ENCODE results near the gene GNAT1. TPM values are rescaled to one million over a fixed set of nuclear protein-coding genes. Genes with fewer than 3 reads are reported as not detected.
A peak's percentile ranks its signal among the peaks of the same experiment; 100 is the strongest.

GNAT1 gene
- total RNA-seq, 1 experiment from 2014 or later, result 0.13 TPM

GRCh38 chr3:50157827-50158529, 33.4 kb upstream of the GNAT1 start:
- Mint-ChIP-seq H3K9me3 (no peaks in the 10 kb centered on the region), H3K27ac (peak overlapping the region; percentile 65; the same call in 1 of the 2 replicates), H3K4me1 (peaks cover 49% of the 10 kb centered on the region), H3K36me3 (peaks cover 12% of the 10 kb centered on the region), H3K4me3 (peak overlapping the region; percentile 95; the same call in 1 of the 2 replicates), H3K27me3 (ENCODE audit: low read depth) (peaks cover 20% of the 10 kb centered on the region)
- ChIA-PET POLR2A (no interaction called here), CTCF (interaction anchor here (1.0 to 3.9 kb wide), 6 partner anchors 12 to 247 kb away, joined by 3 to 40 read pairs (median 4); no protein-coding TSS in a partner anchor)
- 0 out of 2 replicates have a peak, but pooled peaks have one; percentile 40 for TF ChIP-seq ZNF219 (CRISPR knock-in tag; IDR thresholded peaks at IDR 0.05; ENCODE audit: borderline replicate concordance)
- TF ChIP-seq PRDM15 (CRISPR knock-in tag; IDR thresholded peaks at IDR 0.05), result 0 out of 2 replicates have a peak, but pooled peaks have one; percentile 8
- no peak for TF ChIP-seq HMGXB4 (CRISPR knock-in tag; IDR thresholded peaks at IDR 0.05)
- ATAC-seq (no peak), DNase-seq (ENCODE audit: low spot score) (no peak)

GRCh38 chr3:50158530-50159146, 32.8 kb upstream of the GNAT1 start:
- ChIA-PET CTCF (interaction anchor here (1.0 to 3.9 kb wide), 5 partner anchors 13 to 248 kb away, joined by 3 to 40 read pairs (median 3); no protein-coding TSS in a partner anchor), POLR2A (no interaction called here)
- H3K27me3 Mint-ChIP-seq (ENCODE audit: low read depth), result peaks cover 13% of the 10 kb centered on the region
- H3K4me1 Mint-ChIP-seq, result peaks cover 43% of the 10 kb centered on the region
- DNase-seq (ENCODE audit: low spot score) (no peak), ATAC-seq (no peak)
- H3K9me3 Mint-ChIP-seq, result no peaks in the 10 kb centered on the region
- no peak overlapping the region for H3K4me3 Mint-ChIP-seq
- H3K36me3 Mint-ChIP-seq, result peaks cover 12% of the 10 kb centered on the region
- H3K27ac Mint-ChIP-seq, result peak overlapping the region; percentile 65
- TF ChIP-seq, protein P1, sequence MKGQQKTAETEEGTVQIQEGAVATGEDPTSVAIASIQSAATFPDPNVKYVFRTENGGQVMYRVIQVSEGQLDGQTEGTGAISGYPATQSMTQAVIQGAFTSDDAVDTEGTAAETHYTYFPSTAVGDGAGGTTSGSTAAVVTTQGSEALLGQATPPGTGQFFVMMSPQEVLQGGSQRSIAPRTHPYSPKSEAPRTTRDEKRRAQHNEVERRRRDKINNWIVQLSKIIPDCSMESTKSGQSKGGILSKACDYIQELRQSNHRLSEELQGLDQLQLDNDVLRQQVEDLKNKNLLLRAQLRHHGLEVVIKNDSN (CRISPR knock-in tag; IDR thresholded peaks at IDR 0.05), result no peak
- TF ChIP-seq GTF2I (CRISPR knock-in tag; conservative IDR thresholded peaks at IDR 0.05), result 0 out of 2 replicates have a peak, but pooled peaks have one; percentile 16

- Mint-ChIP-seq H3K27me3 (ENCODE audit: low read depth) (peaks cover 6% of the 10 kb centered on the region; the same call in 1 of the 2 replicates), H3K4me1 (peaks cover 54% of the 10 kb centered on the region), H3K9me3 (no peaks in the 10 kb centered on the region), H3K27ac (no peak overlapping the region), H3K36me3 (peaks cover 17% of the 10 kb centered on the region), H3K4me3 (no peak overlapping the region)
- POLR2A ChIA-PET, result no interaction called here
- CTCF ChIA-PET, result no interaction called here
- ATAC-seq, result no peak
- DNase-seq (ENCODE audit: low spot score), result no peak
- TF ChIP-seq FOXK1 (CRISPR knock-in tag; IDR thresholded peaks at IDR 0.05) (no peak), CREB1 (CRISPR knock-in tag; IDR thresholded peaks at IDR 0.05) (no peak), ESRRA (CRISPR knock-in tag; IDR thresholded peaks at IDR 0.05; ENCODE audit: borderline replicate concordance) (no peak), TCF7 (CRISPR knock-in tag; IDR thresholded peaks at IDR 0.05; ENCODE audit: low read depth) (no peak), RELA (CRISPR knock-in tag; IDR thresholded peaks at IDR 0.05; ENCODE audit: borderline replicate concordance) (no peak), GABPB1 (CRISPR knock-in tag; IDR thresholded peaks at IDR 0.05) (no peak), ZNF263 (CRISPR knock-in tag; IDR thresholded peaks at IDR 0.05; ENCODE audit: low read depth) (no peak), NR1H2 (CRISPR knock-in tag; IDR thresholded peaks at IDR 0.05) (no peak), SMAD3 (CRISPR knock-in tag; IDR thresholded peaks at IDR 0.05; ENCODE audit: borderline replicate concordance) (no peak), ATF1 (CRISPR knock-in tag; IDR thresholded peaks at IDR 0.05) (no peak), FOXP4 (CRISPR knock-in tag; IDR thresholded peaks at IDR 0.05) (no peak), EMX1 (CRISPR knock-in tag; IDR thresholded peaks at IDR 0.05) (no peak)
- TF ChIP-seq, protein P2, sequence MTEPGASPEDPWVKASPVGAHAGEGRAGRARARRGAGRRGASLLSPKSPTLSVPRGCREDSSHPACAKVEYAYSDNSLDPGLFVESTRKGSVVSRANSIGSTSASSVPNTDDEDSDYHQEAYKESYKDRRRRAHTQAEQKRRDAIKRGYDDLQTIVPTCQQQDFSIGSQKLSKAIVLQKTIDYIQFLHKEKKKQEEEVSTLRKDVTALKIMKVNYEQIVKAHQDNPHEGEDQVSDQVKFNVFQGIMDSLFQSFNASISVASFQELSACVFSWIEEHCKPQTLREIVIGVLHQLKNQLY (CRISPR knock-in tag; IDR thresholded peaks at IDR 0.05), result no peak
- TF ChIP-seq, protein P3, sequence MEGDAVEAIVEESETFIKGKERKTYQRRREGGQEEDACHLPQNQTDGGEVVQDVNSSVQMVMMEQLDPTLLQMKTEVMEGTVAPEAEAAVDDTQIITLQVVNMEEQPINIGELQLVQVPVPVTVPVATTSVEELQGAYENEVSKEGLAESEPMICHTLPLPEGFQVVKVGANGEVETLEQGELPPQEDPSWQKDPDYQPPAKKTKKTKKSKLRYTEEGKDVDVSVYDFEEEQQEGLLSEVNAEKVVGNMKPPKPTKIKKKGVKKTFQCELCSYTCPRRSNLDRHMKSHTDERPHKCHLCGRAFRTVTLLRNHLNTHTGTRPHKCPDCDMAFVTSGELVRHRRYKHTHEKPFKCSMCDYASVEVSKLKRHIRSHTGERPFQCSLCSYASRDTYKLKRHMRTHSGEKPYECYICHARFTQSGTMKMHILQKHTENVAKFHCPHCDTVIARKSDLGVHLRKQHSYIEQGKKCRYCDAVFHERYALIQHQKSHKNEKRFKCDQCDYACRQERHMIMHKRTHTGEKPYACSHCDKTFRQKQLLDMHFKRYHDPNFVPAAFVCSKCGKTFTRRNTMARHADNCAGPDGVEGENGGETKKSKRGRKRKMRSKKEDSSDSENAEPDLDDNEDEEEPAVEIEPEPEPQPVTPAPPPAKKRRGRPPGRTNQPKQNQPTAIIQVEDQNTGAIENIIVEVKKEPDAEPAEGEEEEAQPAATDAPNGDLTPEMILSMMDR (IDR thresholded peaks at IDR 0.05), result no peak
Observed at GRCh38 chr3:50160561-50160983, 30.8 kb upstream of the GNAT1 start.
